ENCODE results near the gene MBTD1. TPM values are rescaled to one million over a fixed set of nuclear protein-coding genes. Genes with fewer than 3 reads are reported as not detected.

MBTD1 gene
- total RNA-seq, 1 donor from 2014 or later: 15.2 TPM

GRCh38 chr17:51224402-51225262 lies 35.2 kb downstream of the MBTD1 start:
- Histone ChIP-seq H3K27ac (peak overlapping the region; percentile 2), H3K4me3 (no peak overlapping the region), H3K27me3 (ENCODE audit: low read depth) (no peaks in the 10 kb centered on the region), H3K36me3 (peaks cover 47% of the 10 kb centered on the region), H3K9me3 (no peaks in the 10 kb centered on the region), H3K4me1 (peaks cover 23% of the 10 kb centered on the region)
- intact Hi-C loops (cut with DNase I): no loop called here
- DNase-seq: no peak
- no peak for ATAC-seq
- no peak for TF ChIP-seq CTCF (IDR thresholded peaks at IDR 0.05)

- no peak for DNase-seq
- Histone ChIP-seq H3K9me3 (no peaks in the 10 kb centered on the region), H3K36me3 (peaks cover 80% of the 10 kb centered on the region)
These were observed 38.5 kb downstream of the MBTD1 start for GRCh38 chr17:51221322-51221721.

GRCh38 chr17:51217946-51218345 lies 41.9 kb downstream of the MBTD1 start:
- intact Hi-C loops (cut with DNase I): no loop called here
- no peak for TF ChIP-seq CTCF (IDR thresholded peaks at IDR 0.05)
- H3K4me3 ChIP-seq: no peak overlapping the region
- H3K27ac ChIP-seq: no peak overlapping the region
- ATAC-seq (no peak), DNase-seq (no peak)
- H3K27me3 ChIP-seq (ENCODE audit: low read depth): no peaks in the 10 kb centered on the region
- H3K9me3 ChIP-seq: no peaks in the 10 kb centered on the region
- H3K36me3 ChIP-seq: peaks cover 98% of the 10 kb centered on the region
- no peaks in the 10 kb centered on the region for H3K4me1 ChIP-seq

More at GRCh38 chr17:51221322-51221721, 38.5 kb downstream of the MBTD1 start:
- TF ChIP-seq CTCF (IDR thresholded peaks at IDR 0.05): no peak
- H3K4me1 ChIP-seq: peaks cover 23% of the 10 kb centered on the region
- H3K27me3 ChIP-seq (ENCODE audit: low read depth): no peaks in the 10 kb centered on the region
- no peak overlapping the region for H3K4me3 ChIP-seq
- ATAC-seq: no peak
- H3K27ac ChIP-seq: no peak overlapping the region
- intact Hi-C loops (cut with DNase I): no loop called here

- no peak for TF ChIP-seq CTCF (IDR thresholded peaks at IDR 0.05)
- no peak overlapping the region for H3K4me3 ChIP-seq
These were observed 44.9 kb downstream of the MBTD1 start for GRCh38 chr17:51214920-51215319.

GRCh38 chr17:51203838-51204237 lies 56.0 kb downstream of the MBTD1 start:
- no peak for TF ChIP-seq CTCF (IDR thresholded peaks at IDR 0.05)
- intact Hi-C loops (cut with DNase I): no loop called here
- H3K36me3 ChIP-seq: peaks cover 100% of the 10 kb centered on the region

More at GRCh38 chr17:51214920-51215319, 44.9 kb downstream of the MBTD1 start:
- Histone ChIP-seq H3K4me1 (no peaks in the 10 kb centered on the region), H3K9me3 (no peaks in the 10 kb centered on the region), H3K36me3 (peaks cover 95% of the 10 kb centered on the region), H3K27me3 (ENCODE audit: low read depth) (no peaks in the 10 kb centered on the region), H3K27ac (no peak overlapping the region)
- ATAC-seq: no peak
- intact Hi-C loops (cut with DNase I): no loop called here
- DNase-seq: no peak

More at GRCh38 chr17:51203838-51204237, 56.0 kb downstream of the MBTD1 start:
- no peak overlapping the region for H3K4me3 ChIP-seq
- H3K27me3 ChIP-seq (ENCODE audit: low read depth): no peaks in the 10 kb centered on the region
- ATAC-seq (no peak), DNase-seq (no peak)
- H3K4me1 ChIP-seq: no peaks in the 10 kb centered on the region
- no peak overlapping the region for H3K27ac ChIP-seq
- no peaks in the 10 kb centered on the region for H3K9me3 ChIP-seq

Measured in lower lobe of right lung (tissue), 2 donors.